Activated naive CD8-positive, alpha-beta T cell (primary cell): ENCODE data around the gene SULT1B1.

Experiments
- H3K27ac Mint-ChIP-seq: one replicate; pipeline ENCODE4 v1.8.0; 2021; ENCODE audit warnings: mixed read lengths
- H3K27me3 Mint-ChIP-seq: one replicate; pipeline ENCODE4 v1.8.0; 2021; ENCODE audit warnings: mixed read lengths
- H3K36me3 Mint-ChIP-seq: one replicate; pipeline ENCODE4 v1.8.0; 2021; ENCODE audit warnings: mixed read lengths
- H3K4me1 Mint-ChIP-seq: one replicate; pipeline ENCODE4 v1.8.0; 2021; ENCODE audit warnings: low read depth, mixed read lengths
- H3K4me3 Mint-ChIP-seq: one replicate; pipeline ENCODE4 v1.8.0; 2021; ENCODE audit warnings: mild to moderate bottlenecking, mixed read lengths
- H3K9me3 Mint-ChIP-seq: one replicate; pipeline ENCODE4 v1.8.0; 2021; ENCODE audit warnings: low read depth, mixed read lengths

Gene SULT1B1

GRCh38 chr4:69689599-69689998 is 70.8 kb downstream of the SULT1B1 start:
- peaks cover 4% of the 10 kb centered on the region for H3K4me1 Mint-ChIP-seq
- H3K27ac Mint-ChIP-seq, result no peak overlapping the region

GRCh38 chr4:69684804-69685203 is 75.6 kb downstream of the SULT1B1 start:
- H3K9me3 Mint-ChIP-seq, result no peaks in the 10 kb centered on the region

More at GRCh38 chr4:69689599-69689998, 70.8 kb downstream of the SULT1B1 start:
- Mint-ChIP-seq H3K36me3 (no peaks in the 10 kb centered on the region), H3K9me3 (no peaks in the 10 kb centered on the region), H3K27me3 (no peaks in the 10 kb centered on the region), H3K4me3 (no peak overlapping the region)

More at GRCh38 chr4:69684804-69685203, 75.6 kb downstream of the SULT1B1 start:
- no peaks in the 10 kb centered on the region for H3K36me3 Mint-ChIP-seq
- H3K4me3 Mint-ChIP-seq, result no peak overlapping the region
- no peak overlapping the region for H3K27ac Mint-ChIP-seq
- peaks cover 3% of the 10 kb centered on the region for H3K4me1 Mint-ChIP-seq
- no peaks in the 10 kb centered on the region for H3K27me3 Mint-ChIP-seq
